Left colon (tissue), 2 donors: ENCODE data around the gene CYP19A1. TPM values are rescaled to one million over a fixed set of nuclear protein-coding genes. Genes with fewer than 3 reads are reported as not detected.

Source experiments
- ATAC-seq: fragments of 200-7000 bp; cut with Tn5 transposase; one replicate; pipeline ENCODE4 v1.9.1; 2020; ENCODE audit warnings: mild to moderate bottlenecking, moderate library complexity
- DNase-seq, 2 donors: peaks; one replicate each; pipeline ENCODE4 v3.0.0-alpha.2; 2020
- intact Hi-C, 2 donors: fragments of 100-400 bp; cut with DNase I in 1 of 2; cut with micrococcal nuclease in 1 of 2; formaldehyde crosslinking; loops; one replicate each; pipeline versions ENCODE4 v1.11.2 to v1.14.0; 2022; cut with DNase I, micrococcal nuclease
- total RNA-seq, 2 donors: library from RNA; stranded (reverse); fragmentation: NEBNext Ultra II Directional; extraction: Animal tissue kit (Norgen Biotek cat#: 25700); gene quantifications; one replicate each; pipeline ENCODE4 v1.2.1, GENCODE V29; 2021
- donor health status: DM: no; HTN: no; CAD: no.
- donor health status: DM: yes; HTN: yes; CAD: no.

The CYP19A1 gene
- total RNA-seq, 2 donors from 2014 or later: 0.22 TPM; not detected in 1

GRCh38 chr15:51366071-51366470 is 27.7 kb upstream of the CYP19A1 start:
- DNase-seq (no peak), ATAC-seq (no peak)
- intact Hi-C loops: no loop called here

GRCh38 chr15:51365417-51365816 is 27.0 kb upstream of the CYP19A1 start:
- intact Hi-C loops: no loop called here
- ATAC-seq (no peak), DNase-seq (no peak)

GRCh38 chr15:51363383-51363782 is 25.0 kb upstream of the CYP19A1 start:
- DNase-seq (no peak), ATAC-seq (no peak)
- intact Hi-C loops: no loop called here

- ATAC-seq (no peak), DNase-seq (no peak)
- intact Hi-C loops: no loop called here
These were observed 21.6 kb upstream of the CYP19A1 start for GRCh38 chr15:51359981-51360380.

GRCh38 chr15:51356983-51357382 is 18.6 kb upstream of the CYP19A1 start:
- intact Hi-C loops: no loop called here
- ATAC-seq: no peak
- DNase-seq: no peak

- DNase-seq (no peak), ATAC-seq (no peak)
- intact Hi-C loops: no loop called here
These were observed 17.8 kb upstream of the CYP19A1 start for GRCh38 chr15:51356147-51356546.

- DNase-seq (no peak), ATAC-seq (no peak)
- intact Hi-C loops: no loop called here
These were observed 16.7 kb upstream of the CYP19A1 start for GRCh38 chr15:51355096-51355495.

GRCh38 chr15:51353976-51354375 is 15.6 kb upstream of the CYP19A1 start:
- intact Hi-C loops: no loop called here
- ATAC-seq (no peak), DNase-seq (no peak)

GRCh38 chr15:51350723-51351122 is 12.3 kb upstream of the CYP19A1 start:
- DNase-seq (no peak), ATAC-seq (no peak)
- intact Hi-C loops: no loop called here

- intact Hi-C loops: no loop called here
- ATAC-seq: no peak
These were observed 10.9 kb upstream of the CYP19A1 start for GRCh38 chr15:51349156-51349844.

GRCh38 chr15:51348688-51349087 is 10.3 kb upstream of the CYP19A1 start:
- no peak for ATAC-seq
- no peak for DNase-seq
- intact Hi-C loops: no loop called here

More at GRCh38 chr15:51349156-51349844, 10.9 kb upstream of the CYP19A1 start:
- DNase-seq: no peak

GRCh38 chr15:51346136-51346535 is 7.7 kb upstream of the CYP19A1 start:
- DNase-seq: no peak
- ATAC-seq: no peak
- intact Hi-C loops: no loop called here

GRCh38 chr15:51343466-51343865 is 5.1 kb upstream of the CYP19A1 start:
- ATAC-seq: no peak
- intact Hi-C loops: no loop called here

GRCh38 chr15:51342227-51342999 is 4.0 kb upstream of the CYP19A1 start:
- peak; percentile 58 for ATAC-seq
- intact Hi-C loops: no loop called here

More at GRCh38 chr15:51343466-51343865, 5.1 kb upstream of the CYP19A1 start:
- DNase-seq: no peak

GRCh38 chr15:51341366-51342226 is 3.2 kb upstream of the CYP19A1 start, which contains the start of gene GLDN:
Gene GLDN, plus strand, starts transcription at chr15:51341655. Its CDS starts 30 bp downstream, at chr15:51341685.
- intact Hi-C loops: no loop called here
- ATAC-seq (peak; percentile 90), DNase-seq (peak; percentile 35 to 45)

More at GRCh38 chr15:51342227-51342999, 4.0 kb upstream of the CYP19A1 start:
- no peak for DNase-seq

- peak in 1 of 2 donors; percentile 46 for DNase-seq
- intact Hi-C loops: no loop called here
- peak; percentile 83 for ATAC-seq
These were observed 2.6 kb downstream of the CYP19A1 start for GRCh38 chr15:51335538-51336410.

- ATAC-seq: no peak
- intact Hi-C loops: no loop called here
These were observed 3.3 kb downstream of the CYP19A1 start for GRCh38 chr15:51335087-51335486.

GRCh38 chr15:51334011-51334451 is 4.4 kb downstream of the CYP19A1 start:
- ATAC-seq (peak; percentile 83), DNase-seq (peak; percentile 23 to 49)
- intact Hi-C loops: no loop called here

More at GRCh38 chr15:51335087-51335486, 3.3 kb downstream of the CYP19A1 start:
- DNase-seq: no peak
